Stimulated activated CD8-positive, alpha-beta memory T cell treated with anti-CD3 and anti-CD28 coated beads, Interleukin-7, amount 100 ng/mL, for 4 hours (primary cell): ENCODE data around the gene PLPPR3.

Experiments
- DNase-seq, 2 donors: peaks; one replicate each; pipeline ENCODE4 v3.0.0-alpha.2; 2020; ENCODE audit warnings: low read depth in 2 of 2

Gene PLPPR3

DNA sequence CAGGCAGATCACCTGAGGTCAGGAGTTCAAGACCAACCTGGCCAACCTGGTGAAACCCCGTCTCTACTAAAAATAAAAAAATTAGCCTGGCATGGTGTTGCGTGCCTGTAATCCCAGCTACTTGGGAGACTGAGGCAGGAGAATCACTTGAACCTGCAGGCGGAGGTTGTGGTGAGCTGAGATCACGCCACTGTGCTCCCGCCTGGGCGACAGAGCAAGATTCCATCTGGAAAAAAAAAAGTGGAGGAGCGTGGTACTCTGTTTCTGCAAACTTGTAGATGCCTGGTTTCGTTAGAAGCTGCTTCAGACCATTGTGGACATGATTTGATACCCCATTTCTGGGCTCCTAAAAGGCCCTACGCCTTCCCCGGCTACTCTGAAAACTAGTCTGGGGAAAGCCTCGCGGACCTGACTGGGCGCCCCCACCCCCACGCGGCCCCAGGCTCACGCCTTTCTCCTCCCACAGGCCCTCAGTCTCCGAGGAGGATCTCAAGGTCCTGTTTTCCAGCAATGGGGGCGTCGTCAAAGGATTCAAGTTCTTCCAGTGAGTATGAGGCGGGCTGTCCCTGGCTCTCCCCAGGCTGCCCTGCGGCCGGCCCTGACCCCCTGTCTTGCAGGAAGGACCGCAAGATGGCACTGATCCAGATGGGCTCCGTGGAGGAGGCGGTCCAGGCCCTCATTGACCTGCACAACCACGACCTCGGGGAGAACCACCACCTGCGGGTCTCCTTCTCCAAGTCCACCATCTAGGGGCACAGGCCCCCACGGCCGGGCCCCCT lies 11.5 kb downstream of the PLPPR3 start:
- DNase-seq: no peak

DNA sequence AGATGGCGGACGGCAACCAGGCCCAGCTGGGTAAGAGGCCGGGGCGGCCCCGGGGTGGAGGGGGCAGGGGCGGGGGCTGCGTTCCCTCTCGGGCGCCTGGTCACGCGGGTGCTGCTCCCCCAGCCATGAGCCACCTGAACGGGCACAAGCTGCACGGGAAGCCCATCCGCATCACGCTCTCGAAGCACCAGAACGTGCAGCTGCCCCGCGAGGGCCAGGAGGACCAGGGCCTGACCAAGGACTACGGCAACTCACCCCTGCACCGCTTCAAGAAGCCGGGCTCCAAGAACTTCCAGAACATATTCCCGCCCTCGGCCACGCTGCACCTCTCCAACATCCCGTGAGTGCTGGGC lies 13.4 kb downstream of the PLPPR3 start:
- no peak for DNase-seq

- no peak for DNase-seq
These were observed 13.9 kb downstream of the PLPPR3 start for GRCh38 chr19:807627-808422.

DNA sequence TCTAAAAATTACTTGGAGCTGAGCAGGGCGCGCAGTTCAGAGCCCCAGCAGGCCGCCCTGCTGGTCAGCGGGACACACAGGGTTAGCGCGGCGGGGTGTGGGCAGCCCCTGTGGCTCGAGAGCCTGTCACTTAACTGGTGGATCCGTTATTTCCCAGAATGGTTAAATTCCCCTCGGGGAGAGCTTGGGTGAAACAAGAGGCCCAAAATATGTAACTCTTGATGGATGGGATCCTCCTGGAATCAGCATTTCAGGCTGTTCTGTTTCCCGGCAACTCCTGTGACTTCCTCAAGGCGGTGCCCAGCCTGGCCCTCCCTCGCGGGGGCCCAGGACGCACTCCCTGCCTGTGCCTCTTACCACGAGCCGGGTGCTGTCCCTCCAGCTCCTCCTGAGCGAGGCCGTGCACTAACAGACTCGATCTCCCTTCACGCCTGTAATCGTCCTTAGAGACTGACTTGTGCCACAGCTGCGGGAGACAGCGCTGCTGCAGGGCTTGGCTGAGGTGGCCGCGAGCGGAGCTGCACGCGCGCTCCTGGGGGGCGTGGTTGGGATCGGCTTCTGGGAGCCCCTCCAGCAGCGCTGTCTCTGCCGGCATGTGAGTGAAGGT lies 14.8 kb downstream of the PLPPR3 start:
- DNase-seq: no peak

DNA sequence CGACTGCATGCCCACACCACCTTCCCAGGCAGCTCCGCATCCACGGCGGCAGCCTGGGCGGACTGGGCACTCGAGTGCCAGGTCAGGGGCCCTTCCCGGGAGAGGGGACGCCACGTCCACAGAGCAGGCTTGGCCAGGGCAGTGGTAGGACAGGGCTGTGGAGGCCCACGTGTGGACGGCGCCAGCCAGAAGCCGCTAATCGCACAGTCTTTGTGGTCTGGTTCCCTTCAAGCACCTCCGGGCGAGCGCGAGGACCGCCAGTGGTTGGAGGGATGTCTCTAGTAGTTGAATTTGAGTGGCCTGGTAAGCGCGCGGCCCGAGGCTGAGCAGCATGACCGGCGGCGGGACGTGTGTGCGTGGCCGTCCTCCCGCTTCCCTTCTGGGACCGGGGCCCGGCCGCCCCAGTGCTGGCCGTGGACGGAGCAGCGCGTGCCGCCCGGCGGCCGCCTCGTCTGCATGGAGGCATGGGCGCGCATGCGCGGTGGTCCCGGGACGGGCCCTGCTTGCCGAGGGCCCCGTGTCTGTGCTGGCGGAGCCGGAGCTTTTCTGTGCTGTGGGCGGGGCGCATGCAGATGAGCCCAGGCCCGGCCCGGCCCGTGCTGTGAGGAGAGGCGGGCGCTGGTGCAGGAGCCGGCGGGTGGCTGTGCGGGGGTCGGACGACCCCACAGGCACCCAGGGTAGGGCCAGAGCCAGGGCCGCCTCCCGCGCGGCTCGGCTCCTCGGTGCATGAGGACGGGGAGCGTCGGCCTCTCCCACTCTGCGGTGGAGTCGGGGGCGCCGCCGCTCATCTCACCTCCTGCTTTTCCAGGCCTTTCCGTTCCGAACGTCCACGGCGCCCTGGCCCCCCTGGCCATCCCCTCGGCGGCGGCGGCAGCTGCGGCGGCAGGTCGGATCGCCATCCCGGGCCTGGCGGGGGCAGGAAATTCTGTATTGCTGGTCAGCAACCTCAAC lies 15.9 kb downstream of the PLPPR3 start:
- no peak for DNase-seq

DNA sequence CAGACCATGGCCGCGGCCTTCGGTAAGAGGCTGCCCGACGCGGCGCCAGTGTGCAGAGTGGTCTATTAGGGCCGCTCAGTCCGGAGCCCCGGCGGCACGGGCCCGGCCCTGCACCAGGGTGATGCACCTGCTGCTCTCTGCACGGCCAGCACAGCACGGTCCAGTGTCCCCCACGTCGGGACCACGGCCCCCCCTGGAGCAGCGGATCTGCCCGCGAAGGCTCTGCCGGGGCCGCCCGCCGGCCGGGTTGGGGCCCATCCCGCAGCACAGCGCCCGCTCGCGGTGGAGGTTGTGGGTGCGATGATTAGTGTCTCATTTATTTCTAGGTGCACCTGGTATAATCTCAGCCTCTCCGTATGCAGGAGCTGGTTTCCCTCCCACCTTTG lies 16.6 kb downstream of the PLPPR3 start:
- DNase-seq: no peak

- DNase-seq: no peak
These were observed 17.2 kb downstream of the PLPPR3 start for GRCh38 chr19:804419-805165.

GRCh38 chr19:803686-804418 lies 17.9 kb downstream of the PLPPR3 start:
- no peak for DNase-seq

- DNase-seq: no peak
These were observed 18.6 kb downstream of the PLPPR3 start for GRCh38 chr19:803099-803561.

- no peak for DNase-seq
These were observed 19.2 kb downstream of the PLPPR3 start for GRCh38 chr19:802498-803098.

DNA sequence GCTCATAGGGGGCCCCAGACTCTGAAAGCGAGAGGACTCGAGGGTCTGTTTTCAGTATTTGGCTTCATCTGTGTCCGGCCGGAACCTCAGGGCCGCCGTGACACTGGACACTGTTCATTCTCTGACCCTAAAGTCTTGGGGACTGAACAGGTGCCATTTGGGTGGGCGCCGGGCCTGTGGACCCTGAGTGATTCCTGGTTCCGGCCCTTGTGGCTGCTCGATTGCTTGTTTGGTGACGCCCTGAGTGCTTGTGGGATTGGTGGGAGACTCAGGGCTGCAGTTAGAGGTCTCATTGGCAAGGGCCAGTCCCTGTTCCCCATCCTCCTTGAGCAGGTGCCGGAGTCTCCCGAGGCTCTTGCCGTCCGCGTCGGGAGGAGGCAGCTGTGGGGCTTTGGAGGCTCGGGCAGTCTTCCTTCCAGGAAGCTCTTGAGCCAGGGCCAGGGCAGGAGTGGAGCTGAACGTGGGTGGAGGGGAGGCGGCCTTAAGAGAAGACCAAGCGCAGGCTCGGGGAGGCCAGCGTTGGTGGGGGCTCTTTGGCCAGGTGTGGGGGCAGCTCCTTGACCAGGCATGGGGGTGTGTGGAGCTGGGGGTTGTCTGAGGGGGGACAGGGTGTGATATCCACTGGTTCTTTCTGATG lies 19.8 kb downstream of the PLPPR3 start:
- DNase-seq: no peak

DNA sequence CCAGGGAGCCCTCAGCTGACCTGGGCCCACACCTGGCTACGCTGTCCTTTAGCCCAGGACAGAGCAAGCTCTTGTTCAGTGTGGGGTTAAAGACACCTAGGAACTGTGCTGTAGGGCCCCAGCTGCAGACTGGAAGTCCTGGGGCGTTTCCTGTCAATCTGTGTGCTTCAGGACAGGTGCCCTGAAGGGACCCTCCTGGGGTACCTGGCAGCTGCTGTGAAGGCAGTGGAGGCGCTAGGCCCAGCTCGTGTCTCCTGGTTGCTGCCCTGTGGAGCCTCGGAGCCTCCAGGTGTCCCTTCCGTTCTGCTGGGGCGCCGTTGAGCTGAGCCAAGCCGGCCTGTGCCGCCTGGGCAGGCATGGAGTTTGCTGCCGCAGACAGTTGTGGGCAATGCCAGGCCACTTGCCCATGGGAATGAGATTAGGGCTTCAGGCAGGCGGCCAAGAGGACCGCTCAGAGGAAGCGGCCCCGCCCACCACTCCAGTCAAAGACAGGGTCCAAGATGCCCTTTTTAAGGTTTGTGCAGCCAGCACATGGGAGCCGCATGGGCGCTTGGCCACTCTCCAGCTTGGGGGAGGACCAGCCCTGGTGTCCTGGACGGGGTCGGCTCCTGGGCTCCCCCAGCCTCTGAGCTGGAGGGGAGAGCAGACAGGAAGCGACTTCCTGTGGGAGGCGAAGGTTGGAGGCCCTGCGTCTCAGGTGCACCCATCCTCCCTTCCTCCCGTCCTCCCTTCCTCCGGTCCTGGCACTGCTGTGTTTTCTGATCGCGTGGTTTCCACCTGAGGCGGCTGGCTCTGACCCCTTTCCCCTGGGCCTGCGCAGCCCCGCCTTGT lies 20.5 kb downstream of the PLPPR3 start:
- DNase-seq: no peak

GRCh38 chr19:800360-801029 lies 21.3 kb downstream of the PLPPR3 start:
- no peak for DNase-seq

DNA sequence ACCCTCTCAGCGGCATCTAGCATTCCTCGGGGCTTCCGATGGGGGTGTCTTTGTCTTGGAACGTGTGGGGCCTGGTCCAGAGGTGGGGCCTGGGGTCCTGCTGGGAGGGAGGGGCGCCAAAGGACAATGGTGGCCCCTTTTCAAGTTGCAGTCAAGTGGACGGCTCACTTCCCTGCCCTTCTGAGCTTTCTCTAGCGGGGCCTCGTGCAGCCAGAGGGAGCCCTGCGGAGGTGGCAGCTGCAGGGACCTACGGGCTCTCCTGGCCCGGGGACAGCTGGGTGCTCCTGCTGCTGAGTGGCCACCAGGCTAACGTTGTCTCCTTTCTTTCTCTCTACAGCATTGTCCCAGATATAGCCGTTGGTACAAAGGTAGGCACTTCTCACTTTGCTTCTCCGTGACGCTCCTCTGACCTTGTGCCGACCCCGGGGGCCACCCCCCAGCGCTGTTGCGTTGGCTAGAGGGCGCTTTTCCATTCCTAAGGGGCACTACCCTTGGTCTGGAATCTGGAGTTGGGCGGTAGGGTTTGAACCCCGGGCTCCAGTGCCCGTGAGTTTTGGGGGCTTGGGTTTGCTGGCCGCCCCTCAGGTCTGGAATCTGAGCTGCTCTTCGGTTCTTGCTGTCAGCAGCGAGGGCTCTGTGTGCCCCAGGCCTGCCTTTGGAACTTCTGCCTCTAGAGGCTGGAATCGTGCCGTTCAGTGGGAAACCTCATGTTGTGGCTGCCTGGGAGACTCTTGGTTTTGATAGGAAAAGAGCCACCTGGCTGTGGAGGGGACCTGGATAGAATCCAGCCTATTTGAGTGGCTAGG lies 22.5 kb downstream of the PLPPR3 start:
- DNase-seq: no peak

GRCh38 chr19:798415-799075 lies 23.2 kb downstream of the PLPPR3 start:
- DNase-seq: no peak
